ENCODE measurements around the gene PXDN.

PXDN gene

GRCh38 chr2:1645761-1646476 lies 98.4 kb downstream of the PXDN start:
- no peak for DNase-seq

- no peak for DNase-seq
Observed at GRCh38 chr2:1644427-1644826, 99.9 kb downstream of the PXDN start.

GRCh38 chr2:1642993-1643619 lies 101.2 kb downstream of the PXDN start:
- DNase-seq = no peak

GRCh38 chr2:1642066-1642861 lies 102.1 kb downstream of the PXDN start:
- DNase-seq = no peak

- no peak for DNase-seq
Observed at GRCh38 chr2:1641523-1641922, 102.8 kb downstream of the PXDN start.

- DNase-seq = no peak
Observed at GRCh38 chr2:1640301-1641135, 103.8 kb downstream of the PXDN start.

GRCh38 chr2:1639086-1639858 lies 105.0 kb downstream of the PXDN start:
- no peak for DNase-seq

GRCh38 chr2:1638281-1638860 lies 105.9 kb downstream of the PXDN start:
- DNase-seq = no peak

GRCh38 chr2:1636791-1637415 lies 107.4 kb downstream of the PXDN start:
- no peak for DNase-seq

- no peak for DNase-seq
Observed at GRCh38 chr2:1635823-1636222, 108.5 kb downstream of the PXDN start.

GRCh38 chr2:1634681-1635341 lies 109.5 kb downstream of the PXDN start:
- no peak for DNase-seq

- DNase-seq = no peak
Observed at GRCh38 chr2:1633936-1634587, 110.3 kb downstream of the PXDN start.

GRCh38 chr2:1633092-1633671 lies 111.1 kb downstream of the PXDN start:
- no peak for DNase-seq

- DNase-seq = no peak
Observed at GRCh38 chr2:1632510-1632909, 111.8 kb downstream of the PXDN start.

- DNase-seq = no peak
Observed at GRCh38 chr2:1632002-1632348, 112.3 kb downstream of the PXDN start.

- DNase-seq = no peak
Observed at GRCh38 chr2:1631292-1632001, 112.9 kb downstream of the PXDN start.

- no peak for DNase-seq
Observed at GRCh38 chr2:1628893-1629292, 115.4 kb downstream of the PXDN start.

- no peak for DNase-seq
Observed at GRCh38 chr2:1627628-1628381, 116.5 kb downstream of the PXDN start.

All from activated effector memory CD4-positive, alpha-beta T cell treated with Interleukin-2 at 50 U/mL for 16 hours (primary cell).